MM.1S (cell line): ENCODE results near the gene CCDC40.

ENCODE experiments used
- CTCF ChIP-seq: fragments of 300-600 bp; sonication (generic); IDR thresholded peaks from 2 replicates; pipeline ENCODE4 v1.5.1; 2016; ENCODE audit warnings: antibody characterized with exemption, low read length, mixed read lengths
- EZH2 ChIP-seq: fragments of 300-600 bp; sonication (generic); optimal IDR thresholded peaks from 2 replicates; pipeline ENCODE3; 2017; ENCODE audit warnings: low read depth, mild to moderate bottlenecking, antibody characterized with exemption, low read length, mixed read lengths

GRCh38 chr17:80096561-80097021 is 60.1 kb downstream of the CCDC40 start:
- TF ChIP-seq CTCF = no peak
- TF ChIP-seq EZH2 = no peak
